Loucy (cell line): ENCODE results near the gene PRPF38B.

Source experiments
- CTCF ChIP-seq: fragments of 200-600 bp; sonication (generic); conservative IDR thresholded peaks from 2 replicates; pipeline ENCODE4 v1.5.1; 2014; ENCODE audit warnings: mild to moderate bottlenecking, antibody characterized with exemption, low read length
- EZH2phosphoT487 ChIP-seq: fragments of 200-600 bp; IDR thresholded peaks from 2 replicates; pipeline ENCODE4 v1.6.1; 2018; ENCODE audit warnings: antibody characterized with exemption, mild to moderate bottlenecking, moderate library complexity, borderline replicate concordance

- TF ChIP-seq CTCF (no peak), EZH2phosphoT487 (no peak)
Observed at GRCh38 chr1:108729481-108729880, 37.4 kb downstream of the PRPF38B start.
